BLaER1 (cell line): ENCODE results near the gene E2F7.

Experiments
- H3K27ac ChIP-seq: shearing (Covaris generic); formaldehyde crosslinking; 2 replicates; pipeline ENCODE4 v1.8.1; 2022
- H3K27me3 ChIP-seq: shearing (Covaris generic); formaldehyde crosslinking; 2 replicates; pipeline ENCODE4 v1.8.1; 2022
- H3K36me3 ChIP-seq: shearing (Covaris generic); formaldehyde crosslinking; 2 replicates; pipeline ENCODE4 v1.8.1; 2022
- H3K4me1 ChIP-seq: shearing (Covaris generic); formaldehyde crosslinking; 2 replicates; pipeline ENCODE4 v1.8.1; 2022
- H3K4me2 ChIP-seq: shearing (Covaris generic); formaldehyde crosslinking; 2 replicates; pipeline ENCODE4 v1.8.1; 2022
- H3K4me3 ChIP-seq: shearing (Covaris generic); formaldehyde crosslinking; 2 replicates; pipeline ENCODE4 v1.8.1; 2022
- H3K9ac ChIP-seq: shearing (Covaris generic); formaldehyde crosslinking; 2 replicates; pipeline ENCODE4 v1.8.1; 2022
- H3K9me3 ChIP-seq: shearing (Covaris generic); formaldehyde crosslinking; 2 replicates; pipeline ENCODE4 v1.8.1; 2022
- H4K20me1 ChIP-seq: shearing (Covaris generic); formaldehyde crosslinking; 2 replicates; pipeline ENCODE4 v1.8.1; 2022
- Cebpa-rat ChIP-seq: shearing (Covaris generic); IDR thresholded peaks from 2 replicates; pipeline ENCODE4 v1.8.1; 2022

Gene E2F7

GRCh38 chr12:77049767-77050353 is 15.5 kb downstream of the E2F7 start:
- TF ChIP-seq Cebpa-rat, result no peak
- Histone ChIP-seq H3K9ac (no peak overlapping the region), H3K9me3 (no peaks in the 10 kb centered on the region), H3K4me2 (no peak overlapping the region), H3K4me3 (no peak overlapping the region), H3K4me1 (no peaks in the 10 kb centered on the region), H3K27ac (no peak overlapping the region), H3K36me3 (peaks cover 74% of the 10 kb centered on the region), H4K20me1 (no peaks in the 10 kb centered on the region), H3K27me3 (no peaks in the 10 kb centered on the region)

- H3K4me2 ChIP-seq, result no peak overlapping the region
- H4K20me1 ChIP-seq, result no peaks in the 10 kb centered on the region
- H3K27me3 ChIP-seq, result no peaks in the 10 kb centered on the region
- no peak overlapping the region for H3K9ac ChIP-seq
- H3K4me3 ChIP-seq, result no peak overlapping the region
- no peak overlapping the region for H3K27ac ChIP-seq
- no peak for TF ChIP-seq Cebpa-rat
- no peaks in the 10 kb centered on the region for H3K4me1 ChIP-seq
- H3K9me3 ChIP-seq, result no peaks in the 10 kb centered on the region
- H3K36me3 ChIP-seq, result peaks cover 79% of the 10 kb centered on the region
These were observed 17.8 kb downstream of the E2F7 start for GRCh38 chr12:77047341-77048109.

- no peak overlapping the region for H3K4me2 ChIP-seq
- H3K9me3 ChIP-seq, result no peaks in the 10 kb centered on the region
- H4K20me1 ChIP-seq, result no peaks in the 10 kb centered on the region
- peaks cover 89% of the 10 kb centered on the region for H3K36me3 ChIP-seq
- no peak overlapping the region for H3K4me3 ChIP-seq
- H3K27ac ChIP-seq, result no peak overlapping the region
- H3K27me3 ChIP-seq, result no peaks in the 10 kb centered on the region
- no peak overlapping the region for H3K9ac ChIP-seq
- H3K4me1 ChIP-seq, result no peaks in the 10 kb centered on the region
- TF ChIP-seq Cebpa-rat, result no peak
These were observed 18.9 kb downstream of the E2F7 start for GRCh38 chr12:77046468-77046867.

GRCh38 chr12:77045183-77045582 is 20.2 kb downstream of the E2F7 start:
- Histone ChIP-seq H3K9me3 (no peaks in the 10 kb centered on the region), H3K27ac (no peak overlapping the region), H3K4me3 (no peak overlapping the region), H3K36me3 (peaks cover 94% of the 10 kb centered on the region), H3K9ac (no peak overlapping the region), H3K4me1 (no peaks in the 10 kb centered on the region), H3K4me2 (no peak overlapping the region), H3K27me3 (no peaks in the 10 kb centered on the region), H4K20me1 (no peaks in the 10 kb centered on the region)
- no peak for TF ChIP-seq Cebpa-rat

- no peak for TF ChIP-seq Cebpa-rat
- no peaks in the 10 kb centered on the region for H3K4me1 ChIP-seq
- peaks cover 98% of the 10 kb centered on the region for H3K36me3 ChIP-seq
These were observed 20.6 kb downstream of the E2F7 start for GRCh38 chr12:77044721-77045120.

GRCh38 chr12:77042833-77043232 is 22.5 kb downstream of the E2F7 start:
- H4K20me1 ChIP-seq, result no peaks in the 10 kb centered on the region
- no peaks in the 10 kb centered on the region for H3K27me3 ChIP-seq
- TF ChIP-seq Cebpa-rat, result no peak
- H3K4me2 ChIP-seq, result no peak overlapping the region
- peaks cover 7% of the 10 kb centered on the region; the same call in 1 of the 2 replicates for H3K9me3 ChIP-seq
- no peak overlapping the region for H3K9ac ChIP-seq
- H3K4me3 ChIP-seq, result no peak overlapping the region
- no peak overlapping the region for H3K27ac ChIP-seq
- H3K36me3 ChIP-seq, result peaks cover 91% of the 10 kb centered on the region
- no peaks in the 10 kb centered on the region for H3K4me1 ChIP-seq

More at GRCh38 chr12:77044721-77045120, 20.6 kb downstream of the E2F7 start:
- Histone ChIP-seq H3K4me3 (no peak overlapping the region), H3K27me3 (no peaks in the 10 kb centered on the region), H3K9ac (no peak overlapping the region), H3K27ac (no peak overlapping the region), H4K20me1 (no peaks in the 10 kb centered on the region), H3K9me3 (no peaks in the 10 kb centered on the region), H3K4me2 (no peak overlapping the region)

- H3K4me3 ChIP-seq, result no peak overlapping the region
- H3K4me2 ChIP-seq, result no peak overlapping the region
- no peaks in the 10 kb centered on the region for H4K20me1 ChIP-seq
- H3K4me1 ChIP-seq, result no peaks in the 10 kb centered on the region
- H3K27me3 ChIP-seq, result no peaks in the 10 kb centered on the region
- no peak overlapping the region for H3K9ac ChIP-seq
- peaks cover 7% of the 10 kb centered on the region; the same call in 1 of the 2 replicates for H3K9me3 ChIP-seq
- no peak for TF ChIP-seq Cebpa-rat
- peaks cover 80% of the 10 kb centered on the region for H3K36me3 ChIP-seq
- no peak overlapping the region for H3K27ac ChIP-seq
These were observed 25.1 kb downstream of the E2F7 start for GRCh38 chr12:77040231-77040630.

- Histone ChIP-seq H3K27ac (no peak overlapping the region), H3K36me3 (peaks cover 80% of the 10 kb centered on the region), H3K9me3 (peaks cover 7% of the 10 kb centered on the region; the same call in 1 of the 2 replicates), H3K4me2 (no peak overlapping the region), H3K27me3 (no peaks in the 10 kb centered on the region), H3K9ac (no peak overlapping the region), H3K4me3 (no peak overlapping the region), H4K20me1 (no peaks in the 10 kb centered on the region), H3K4me1 (no peaks in the 10 kb centered on the region)
- no peak for TF ChIP-seq Cebpa-rat
These were observed 30.1 kb downstream of the E2F7 start for GRCh38 chr12:77035226-77035625.

- Histone ChIP-seq H3K9me3 (peaks cover 2% of the 10 kb centered on the region; the same call in 1 of the 2 replicates), H3K4me3 (no peak overlapping the region), H3K9ac (no peak overlapping the region), H3K4me1 (no peaks in the 10 kb centered on the region), H4K20me1 (no peaks in the 10 kb centered on the region), H3K36me3 (peaks cover 80% of the 10 kb centered on the region), H3K4me2 (no peak overlapping the region), H3K27ac (no peak overlapping the region), H3K27me3 (no peaks in the 10 kb centered on the region)
- TF ChIP-seq Cebpa-rat, result no peak
These were observed 31.5 kb downstream of the E2F7 start for GRCh38 chr12:77033658-77034536.

GRCh38 chr12:77032406-77032805 is 33.0 kb downstream of the E2F7 start:
- Histone ChIP-seq H4K20me1 (no peaks in the 10 kb centered on the region), H3K4me2 (no peak overlapping the region), H3K4me1 (no peaks in the 10 kb centered on the region), H3K9me3 (no peaks in the 10 kb centered on the region), H3K27ac (no peak overlapping the region), H3K9ac (no peak overlapping the region), H3K36me3 (peaks cover 92% of the 10 kb centered on the region), H3K27me3 (no peaks in the 10 kb centered on the region), H3K4me3 (no peak overlapping the region)
- no peak for TF ChIP-seq Cebpa-rat
